Keratinocyte (primary cell): ENCODE measurements around the gene GALNS. TPM values are rescaled to one million over a fixed set of nuclear protein-coding genes. Genes with fewer than 3 reads are reported as not detected.

Experiments used
- DNase-seq: peaks from one replicate; pipeline ENCODE4 v3.0.0-alpha.2; 2011; ENCODE audit warnings: low read depth, missing footprints, low spot score
- FAIRE-seq: peaks from 2 replicates; lab custom pipeline; 2011; peaks lifted over from hg19 to GRCh38; lab: Jason Lieb, UNC
- H2AFZ ChIP-seq: 2 replicates; pipeline ENCODE4 v1.6.0; 2012; ENCODE audit warnings: low read length, control low read depth, inconsistent platforms; ENCODE audit not compliant: control insufficient read depth
- H3K27ac ChIP-seq: 2 replicates; pipeline ENCODE4 v1.5.1; 2011; ENCODE audit warnings: low read length; ENCODE audit not compliant: control insufficient read depth, insufficient read depth
- H3K27me3 ChIP-seq: 3 replicates; pipeline ENCODE4 v1.6.0; 2011; ENCODE audit warnings: low read length; ENCODE audit not compliant: control insufficient read depth, insufficient read depth; ENCODE audit errors: extremely low read depth
- H3K36me3 ChIP-seq, 2 experiments: 2 replicates in 1 of 2; 3 replicates in 1 of 2; pipeline ENCODE4 v1.5.1; 2011; ENCODE audit warnings: low read length in 2 of 2, mild to moderate bottlenecking in 1 of 2; ENCODE audit not compliant: control insufficient read depth in 2 of 2, insufficient read depth in 2 of 2; ENCODE audit errors: extremely low read depth in 1 of 2
- H3K4me1 ChIP-seq: 3 replicates; pipeline ENCODE4 v1.5.1; 2011; ENCODE audit warnings: low read length; ENCODE audit not compliant: control insufficient read depth, insufficient read depth; ENCODE audit errors: extremely low read depth
- H3K4me2 ChIP-seq: 3 replicates; pipeline ENCODE4 v1.6.0; 2011; ENCODE audit warnings: low read depth, low read length; ENCODE audit not compliant: control insufficient read depth, insufficient read depth; ENCODE audit errors: extremely low read depth
- H3K4me3 ChIP-seq, 3 experiments: fragments of 200-600 bp in 1 of 3; sonication (generic) in 1 of 3; 2 replicates in 2 of 3; 3 replicates in 1 of 3; pipeline ENCODE4 v1.5.1; 2011 to 2016; ENCODE audit warnings: low read length in 3 of 3, mild to moderate bottlenecking in 3 of 3, control low read depth in 2 of 3, inconsistent platforms in 1 of 3, low read depth in 1 of 3, mixed read lengths in 1 of 3, mixed run types in 1 of 3, moderate library complexity in 1 of 3; ENCODE audit not compliant: control insufficient read depth in 2 of 3, insufficient read depth in 2 of 3; ENCODE audit errors: extremely low read depth in 1 of 3
- H3K79me2 ChIP-seq: 2 replicates; pipeline ENCODE4 v1.6.0; 2012; ENCODE audit warnings: low read length; ENCODE audit not compliant: control insufficient read depth, insufficient read depth
- H3K9ac ChIP-seq: 3 replicates; pipeline ENCODE4 v1.6.0; 2011; ENCODE audit warnings: low read length; ENCODE audit not compliant: control insufficient read depth, insufficient read depth; ENCODE audit errors: extremely low read depth
- H3K9me1 ChIP-seq: 3 replicates; pipeline ENCODE4 v1.6.0; 2011; ENCODE audit warnings: low read length; ENCODE audit not compliant: control insufficient read depth, insufficient read depth; ENCODE audit errors: extremely low read depth
- H3K9me3 ChIP-seq: 2 replicates; pipeline ENCODE4 v1.5.1; 2012; ENCODE audit warnings: low read depth, low read length; ENCODE audit not compliant: control insufficient read depth
- H4K20me1 ChIP-seq: 3 replicates; pipeline ENCODE4 v1.6.0; 2011; ENCODE audit warnings: low read length; ENCODE audit not compliant: control insufficient read depth, insufficient read depth; ENCODE audit errors: extremely low read depth
- CTCF ChIP-seq, 3 experiments: IDR thresholded peaks in 1 of 3; conservative IDR thresholded peaks in 1 of 3; optimal IDR thresholded peaks in 1 of 3; 2 replicates in 2 of 3; 3 replicates in 1 of 3; pipeline versions ENCODE3 to v1.5.1; 2011; ENCODE audit warnings: low read length in 3 of 3, mild to moderate bottlenecking in 3 of 3, moderate library complexity in 2 of 3, control low read depth in 1 of 3, inconsistent platforms in 1 of 3; ENCODE audit not compliant: insufficient read depth in 2 of 3; ENCODE audit errors: extremely low read depth in 1 of 3
- EZH2 ChIP-seq: IDR thresholded peaks from one replicate; pipeline ENCODE4 v1.6.1; 2012; ENCODE audit warnings: inconsistent platforms, mild to moderate bottlenecking, low read length, moderate library complexity
- dilution Hi-C: fragments of 300-500 bp; cut with MboI; formaldehyde crosslinking; loops from one replicate; pipeline ENCODE4 v1.7.0; 2020; ENCODE audit warnings: low sequenced_read_pairs; ENCODE audit not compliant: extremely low pct_ligation_motif_present
- polyA plus RNA-seq, 5 experiments: library from polyadenylated mRNA; depleted of rRNA in 3 of 5; stranded (reverse) in 3 of 5; stranded (forward) in 1 of 5; unstranded in 1 of 5; fragments of >200 nt; gene quantifications; 1 replicate in 1 of 5; 2 replicates in 3 of 5; 3 replicates in 1 of 5; pipeline versions ENCODE4 v1.2.1 to v1.2.3, GENCODE V29; 2011 to 2012; ENCODE audit warnings: missing spikeins in 2 of 5, low read depth in 1 of 5, low replicate concordance in 1 of 5

The GALNS gene
- polyA plus RNA-seq, 1 donor (not counting 4 experiments of a cell fraction or from before 2014, with no cell fraction given): 8.3 TPM

- H3K9ac ChIP-seq: no peak overlapping the region
- H3K9me1 ChIP-seq: no peaks in the 10 kb centered on the region
- peaks cover 0 to 11% of the 10 kb centered on the region in 2 experiments for H3K36me3 ChIP-seq
- H3K27ac ChIP-seq: no peak overlapping the region
- no peak overlapping the region for H3K4me2 ChIP-seq
- H3K4me1 ChIP-seq: no peaks in the 10 kb centered on the region
- FAIRE-seq (no peak), DNase-seq (no peak)
- H3K79me2 ChIP-seq: no peaks in the 10 kb centered on the region
- H3K9me3 ChIP-seq: no peaks in the 10 kb centered on the region
- TF ChIP-seq CTCF (optimal IDR thresholded peaks at IDR 0.05 in 1 of 3, IDR thresholded peaks at IDR 0.05 in 1 of 3, conservative IDR thresholded peaks at IDR 0.05 in 1 of 3; ENCODE audit: extremely low read depth in 1 of 3, insufficient read depth in 2 of 3, low read length in 3 of 3) (no peak), EZH2 (no peak)
- peaks cover 21% of the 10 kb centered on the region for H3K27me3 ChIP-seq
- dilution Hi-C loops: no loop called here
- no peak overlapping the region for H2AFZ ChIP-seq
- no peak overlapping the region for H3K4me3 ChIP-seq
- no peaks in the 10 kb centered on the region for H4K20me1 ChIP-seq
These were observed 8.6 kb upstream of the GALNS start for GRCh38 chr16:88865310-88865709.

- Histone ChIP-seq H4K20me1 (no peaks in the 10 kb centered on the region), H3K36me3 (peaks cover under 1 to 18% of the 10 kb centered on the region in 2 experiments), H3K9me3 (no peaks in the 10 kb centered on the region), H3K4me1 (no peaks in the 10 kb centered on the region), H3K79me2 (no peaks in the 10 kb centered on the region), H3K4me3 (no peak overlapping the region), H3K9me1 (no peaks in the 10 kb centered on the region), H2AFZ (no peak overlapping the region), H3K9ac (no peak overlapping the region), H3K4me2 (no peak overlapping the region), H3K27me3 (peaks cover 17% of the 10 kb centered on the region), H3K27ac (no peak overlapping the region)
- TF ChIP-seq EZH2 (no peak), CTCF (optimal IDR thresholded peaks at IDR 0.05 in 1 of 3, IDR thresholded peaks at IDR 0.05 in 1 of 3, conservative IDR thresholded peaks at IDR 0.05 in 1 of 3; ENCODE audit: extremely low read depth in 1 of 3, insufficient read depth in 2 of 3, low read length in 3 of 3) (no peak)
- dilution Hi-C loops: no loop called here
- DNase-seq (no peak), FAIRE-seq (no peak)
These were observed 7.8 kb upstream of the GALNS start for GRCh38 chr16:88864521-88864920.
